HG03460 (cell line): ENCODE measurements around the gene ARHGAP15.

Experiments used
- ATAC-seq: cut with Tn5 transposase; IDR thresholded peaks from one replicate; pipeline ENCODE4 v1.9.1; 2021; ENCODE audit not compliant: unreplicated experiment

ARHGAP15 gene

GRCh38 chr2:143334837-143335236 is 205.6 kb downstream of the ARHGAP15 start:
- ATAC-seq = no peak

GRCh38 chr2:143336719-143337210 is 207.5 kb downstream of the ARHGAP15 start:
- no peak for ATAC-seq

- ATAC-seq = no peak
These were observed 212.3 kb downstream of the ARHGAP15 start for GRCh38 chr2:143341478-143341877.

- no peak for ATAC-seq
These were observed 215.6 kb downstream of the ARHGAP15 start for GRCh38 chr2:143344780-143345179.

GRCh38 chr2:143345887-143346787 is 216.9 kb downstream of the ARHGAP15 start:
- ATAC-seq = no peak

- no peak for ATAC-seq
These were observed 218.1 kb downstream of the ARHGAP15 start for GRCh38 chr2:143347271-143347695.

GRCh38 chr2:143347901-143348414 is 218.7 kb downstream of the ARHGAP15 start:
- no peak for ATAC-seq

- ATAC-seq = no peak
These were observed 225.0 kb downstream of the ARHGAP15 start for GRCh38 chr2:143354050-143354750.

- ATAC-seq = no peak
These were observed 226.7 kb downstream of the ARHGAP15 start for GRCh38 chr2:143355870-143356269.

- ATAC-seq = no peak
These were observed 227.1 kb downstream of the ARHGAP15 start for GRCh38 chr2:143356336-143356735.

- no peak for ATAC-seq
These were observed 227.7 kb downstream of the ARHGAP15 start for GRCh38 chr2:143356736-143357446.

- no peak for ATAC-seq
These were observed 228.7 kb downstream of the ARHGAP15 start for GRCh38 chr2:143357966-143358365.

- no peak for ATAC-seq
These were observed 232.1 kb downstream of the ARHGAP15 start for GRCh38 chr2:143361346-143361745.

GRCh38 chr2:143371616-143372015 is 242.4 kb downstream of the ARHGAP15 start:
- no peak for ATAC-seq

GRCh38 chr2:143375384-143375880 is 246.2 kb downstream of the ARHGAP15 start:
- no peak for ATAC-seq

GRCh38 chr2:143378996-143379395 is 249.8 kb downstream of the ARHGAP15 start:
- no peak for ATAC-seq

GRCh38 chr2:143379955-143380354 is 250.7 kb downstream of the ARHGAP15 start:
- ATAC-seq = no peak

GRCh38 chr2:143382573-143382972 is 253.4 kb downstream of the ARHGAP15 start:
- no peak for ATAC-seq

- no peak for ATAC-seq
These were observed 253.8 kb downstream of the ARHGAP15 start for GRCh38 chr2:143383016-143383415.

- ATAC-seq = no peak
These were observed 254.9 kb downstream of the ARHGAP15 start for GRCh38 chr2:143384111-143384510.

GRCh38 chr2:143390171-143390570 is 261.0 kb downstream of the ARHGAP15 start:
- no peak for ATAC-seq
